Sigmoid colon (tissue), 4 donors: Measurements from ENCODE around the gene FAM53A.

Experiments used
- EP300 ChIP-seq, 4 donors: sonication (generic); formaldehyde crosslinking; IDR thresholded peaks; one replicate each; pipeline ENCODE4 v1.6.1; 2017; ENCODE audit warnings: antibody characterized with exemption in 4 of 4
- POLR2A ChIP-seq, 2 donors: fragments of 450-650 bp; IDR thresholded peaks; one replicate each; pipeline ENCODE4 v1.6.1; 2016; ENCODE audit warnings: antibody characterized with exemption in 2 of 2, mild to moderate bottlenecking in 2 of 2, moderate library complexity in 2 of 2
- TF ChIP-seq, protein P1 (sequence below), 4 experiments: fragments of 450-650 bp in 3 of 4; fragments of 200-600 bp in 1 of 4; IDR thresholded peaks; one replicate each; pipeline ENCODE4 v1.5.1; 2016 to 2019; ENCODE audit warnings: antibody characterized with exemption in 4 of 4, mild to moderate bottlenecking in 3 of 4, moderate library complexity in 2 of 4

DNA sequence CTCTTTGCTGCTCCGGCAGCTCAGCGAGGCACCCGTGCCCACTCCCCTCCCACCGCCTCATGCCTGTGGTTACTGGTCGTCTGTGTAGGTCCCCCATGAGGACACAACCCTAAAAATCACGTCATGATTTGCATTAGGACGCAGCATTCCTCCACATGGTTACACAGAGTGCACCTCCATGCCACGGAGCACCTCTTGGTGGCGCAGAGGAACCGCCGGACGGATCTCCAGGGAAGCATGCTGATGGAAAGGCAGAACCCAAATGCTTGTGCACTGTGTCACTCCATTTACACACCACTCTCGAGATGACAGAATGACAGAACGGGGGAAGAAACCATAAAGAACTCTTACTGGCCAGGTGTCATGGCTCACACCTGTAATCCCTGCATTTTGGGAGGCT lies 22.4 kb downstream of the FAM53A start:
- TF ChIP-seq POLR2A (IDR thresholded peaks at IDR 0.05) = no peak
- TF ChIP-seq, protein P1, sequence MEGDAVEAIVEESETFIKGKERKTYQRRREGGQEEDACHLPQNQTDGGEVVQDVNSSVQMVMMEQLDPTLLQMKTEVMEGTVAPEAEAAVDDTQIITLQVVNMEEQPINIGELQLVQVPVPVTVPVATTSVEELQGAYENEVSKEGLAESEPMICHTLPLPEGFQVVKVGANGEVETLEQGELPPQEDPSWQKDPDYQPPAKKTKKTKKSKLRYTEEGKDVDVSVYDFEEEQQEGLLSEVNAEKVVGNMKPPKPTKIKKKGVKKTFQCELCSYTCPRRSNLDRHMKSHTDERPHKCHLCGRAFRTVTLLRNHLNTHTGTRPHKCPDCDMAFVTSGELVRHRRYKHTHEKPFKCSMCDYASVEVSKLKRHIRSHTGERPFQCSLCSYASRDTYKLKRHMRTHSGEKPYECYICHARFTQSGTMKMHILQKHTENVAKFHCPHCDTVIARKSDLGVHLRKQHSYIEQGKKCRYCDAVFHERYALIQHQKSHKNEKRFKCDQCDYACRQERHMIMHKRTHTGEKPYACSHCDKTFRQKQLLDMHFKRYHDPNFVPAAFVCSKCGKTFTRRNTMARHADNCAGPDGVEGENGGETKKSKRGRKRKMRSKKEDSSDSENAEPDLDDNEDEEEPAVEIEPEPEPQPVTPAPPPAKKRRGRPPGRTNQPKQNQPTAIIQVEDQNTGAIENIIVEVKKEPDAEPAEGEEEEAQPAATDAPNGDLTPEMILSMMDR (IDR thresholded peaks at IDR 0.05) = no peak
- TF ChIP-seq EP300 (IDR thresholded peaks at IDR 0.05) = no peak
